Calu3 (cell line): ENCODE results near the gene IKZF1. TPM values are rescaled to one million over a fixed set of nuclear protein-coding genes. Genes with fewer than 3 reads are reported as not detected.

Source experiments
- BruUV-seq: library from RNA; stranded (reverse); fragments of 400-500 nt; replicated peaks from 2 replicates; lab custom pipeline; 2021; lab: Mats Ljungman, UMichigan
- CTCF ChIA-PET: fragments of 300-600 bp; sonication (Branson Sonifier 250); formaldehyde crosslinking; loops from one replicate; lab custom pipeline; 2022; ENCODE audit warnings: antibody characterized with exemption; lab: Charles Lee
- DNase-seq: peaks from one replicate; pipeline ENCODE4 v3.0.0; 2022
- H3K27ac Mint-ChIP-seq: one replicate; pipeline ENCODE4 v1.8.0; 2022; ENCODE audit warnings: mixed read lengths; ENCODE audit not compliant: unreplicated experiment
- H3K27me3 Mint-ChIP-seq: one replicate; pipeline ENCODE4 v1.8.0; 2022; ENCODE audit warnings: mixed read lengths; ENCODE audit not compliant: unreplicated experiment
- H3K36me3 Mint-ChIP-seq: one replicate; pipeline ENCODE4 v1.8.0; 2022; ENCODE audit warnings: mild to moderate bottlenecking, moderate library complexity, mixed read lengths; ENCODE audit not compliant: insufficient read depth, unreplicated experiment
- H3K4me1 Mint-ChIP-seq: one replicate; pipeline ENCODE4 v1.8.0; 2022; ENCODE audit warnings: mild to moderate bottlenecking, low read depth, mixed read lengths; ENCODE audit not compliant: unreplicated experiment
- H3K4me3 Mint-ChIP-seq: one replicate; pipeline ENCODE4 v1.8.0; 2022; ENCODE audit warnings: mild to moderate bottlenecking, low read depth, moderate library complexity, mixed read lengths; ENCODE audit not compliant: unreplicated experiment
- H3K9me3 Mint-ChIP-seq: one replicate; pipeline ENCODE4 v1.8.0; 2022; ENCODE audit warnings: low read depth, mixed read lengths; ENCODE audit not compliant: unreplicated experiment
- CTCF ChIP-seq: fragments of 200-600 bp; IDR thresholded peaks from one replicate; pipeline ENCODE4 v1.8.0; 2022; ENCODE audit warnings: antibody characterized with exemption; ENCODE audit not compliant: unreplicated experiment
- intact Hi-C: fragments of 100-400 bp; cut with micrococcal nuclease; formaldehyde crosslinking; loops from one replicate; pipeline ENCODE4 v1.10.0; 2022; ENCODE audit not compliant: unreplicated experiment
- total RNA-seq: library from RNA; stranded (reverse); gene quantifications from 2 replicates; pipeline ENCODE4 v1.2.3, GENCODE V29; 2022

Gene IKZF1
- total RNA-seq, 1 experiment from 2014 or later: 0.28 TPM

DNA sequence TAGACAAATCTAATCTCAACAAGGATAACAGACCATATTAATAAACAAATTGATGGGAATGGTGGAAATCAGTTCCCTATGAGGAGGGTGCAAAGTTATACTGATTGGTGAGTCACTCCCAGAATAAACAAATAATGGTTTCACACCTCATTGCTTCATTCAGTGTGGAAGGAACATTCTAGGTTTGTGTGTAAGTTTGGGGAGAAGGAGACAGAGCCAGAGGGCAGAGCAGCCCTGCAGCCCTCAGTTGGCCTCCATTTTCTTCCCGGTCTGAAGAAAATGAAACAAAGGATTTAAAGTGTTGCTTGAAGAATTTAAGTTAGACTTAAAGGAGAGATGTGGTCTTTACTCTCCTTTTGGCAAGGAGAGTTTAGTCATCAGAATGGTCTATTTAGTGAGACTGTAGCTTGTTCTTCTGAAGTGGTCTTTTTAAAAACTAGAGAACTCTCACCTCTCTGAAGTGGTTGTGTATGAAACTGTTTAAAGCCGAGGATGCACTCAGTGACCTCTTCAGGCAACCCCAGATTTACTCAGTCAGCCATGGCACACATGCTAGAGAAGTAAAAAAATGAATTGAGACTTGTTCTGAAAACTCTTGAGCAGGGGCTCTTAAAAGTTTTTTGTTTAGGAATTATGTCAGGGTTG is 27.2 kb downstream of the IKZF1 start:
- TF ChIP-seq CTCF: no peak
- intact Hi-C loops: no loop called here
- Mint-ChIP-seq H3K27me3 (peaks cover 47% of the 10 kb centered on the region), H3K4me3 (no peak overlapping the region), H3K27ac (no peak overlapping the region), H3K9me3 (no peaks in the 10 kb centered on the region), H3K4me1 (no peaks in the 10 kb centered on the region), H3K36me3 (no peaks in the 10 kb centered on the region)
- DNase-seq: no peak
- CTCF ChIA-PET: no interaction called here
- no TSS peak for BruUV-seq

DNA sequence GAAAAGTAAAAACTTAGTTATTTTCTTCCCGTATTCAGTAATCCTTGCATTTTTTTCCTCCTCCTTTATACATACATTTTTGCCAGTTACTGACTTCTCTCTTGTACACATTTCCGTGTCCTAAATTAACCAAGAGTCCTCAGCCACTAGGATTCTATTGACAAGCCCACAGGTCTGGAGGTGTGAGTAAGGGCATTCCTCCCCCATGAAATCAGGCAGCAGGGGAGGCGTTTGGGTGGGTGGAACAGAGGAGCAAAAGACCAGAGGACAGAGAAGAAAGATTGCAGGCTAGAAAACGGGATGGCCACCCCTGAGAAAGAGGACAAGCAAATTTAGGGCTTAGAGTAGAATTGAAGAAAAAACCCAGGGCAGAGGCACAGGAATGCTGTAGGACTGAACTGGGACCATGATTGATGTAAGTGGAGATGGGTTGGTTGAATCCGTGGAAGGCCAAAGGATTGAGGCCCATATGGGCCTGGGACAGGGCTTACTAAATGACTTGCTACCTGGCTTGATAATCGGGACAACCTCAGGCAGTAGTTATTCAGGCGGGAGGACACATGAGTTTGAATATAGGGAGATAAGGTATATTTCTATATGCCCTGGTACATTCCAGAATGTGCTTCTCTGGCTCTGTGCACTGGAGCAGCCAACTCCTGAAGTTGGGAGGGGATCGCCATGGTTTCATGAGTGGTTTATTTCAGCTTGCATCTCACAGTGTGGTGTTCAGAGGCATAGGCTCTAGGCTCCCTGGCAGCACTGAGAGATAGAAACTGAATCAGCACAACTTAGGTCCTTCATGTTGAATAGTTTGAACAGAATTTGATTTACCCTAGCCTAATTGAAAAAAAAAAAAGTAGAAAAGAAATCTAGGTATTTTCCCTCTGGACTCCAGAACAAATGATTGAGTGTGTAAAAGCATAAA is 28.0 kb downstream of the IKZF1 start:
- Mint-ChIP-seq H3K4me3 (no peak overlapping the region), H3K27me3 (peaks cover 39% of the 10 kb centered on the region), H3K4me1 (no peaks in the 10 kb centered on the region), H3K27ac (no peak overlapping the region), H3K36me3 (no peaks in the 10 kb centered on the region), H3K9me3 (no peaks in the 10 kb centered on the region)
- intact Hi-C loops: no loop called here
- no peak for DNase-seq
- TF ChIP-seq CTCF: no peak
- BruUV-seq: no TSS peak
- CTCF ChIA-PET: no interaction called here

GRCh38 chr7:50333221-50333651 is 28.7 kb downstream of the IKZF1 start:
- Mint-ChIP-seq H3K4me3 (no peak overlapping the region), H3K4me1 (no peaks in the 10 kb centered on the region), H3K9me3 (no peaks in the 10 kb centered on the region), H3K27ac (no peak overlapping the region), H3K36me3 (no peaks in the 10 kb centered on the region), H3K27me3 (peaks cover 39% of the 10 kb centered on the region)
- DNase-seq: no peak
- intact Hi-C loops: no loop called here
- CTCF ChIA-PET: no interaction called here
- no TSS peak for BruUV-seq
- no peak for TF ChIP-seq CTCF

DNA sequence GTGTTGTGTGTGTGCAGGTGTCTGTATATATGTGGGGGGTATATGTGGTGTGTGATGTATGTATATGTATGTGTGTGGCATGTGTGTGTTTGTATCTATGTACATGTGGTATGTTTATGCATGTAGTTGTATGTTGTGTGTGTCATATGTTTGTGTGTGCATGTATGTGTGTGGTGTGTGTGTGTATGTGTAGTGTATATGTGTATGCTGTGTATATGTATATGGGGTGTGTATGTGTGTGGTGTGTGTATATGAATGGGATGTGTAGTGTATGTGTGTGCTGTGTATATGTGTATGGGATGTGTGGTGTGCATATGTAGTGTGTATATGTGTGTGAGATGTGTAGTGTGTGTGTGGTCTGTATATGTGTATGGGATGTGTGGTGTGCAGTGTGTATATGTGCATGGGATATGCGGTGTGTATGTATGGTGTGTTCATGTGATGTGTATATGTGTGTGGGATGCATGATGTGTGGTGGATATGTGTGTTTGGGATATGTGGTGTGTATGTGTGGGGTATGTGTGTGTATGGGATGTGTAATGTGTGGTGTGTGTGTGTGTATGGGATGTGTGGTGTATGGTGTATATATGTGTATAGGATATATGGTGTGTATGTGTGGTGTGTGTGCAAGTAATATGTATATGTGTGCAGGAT is 30.0 kb downstream of the IKZF1 start:
- Mint-ChIP-seq H3K4me1 (no peaks in the 10 kb centered on the region), H3K4me3 (no peak overlapping the region), H3K27me3 (peaks cover 35% of the 10 kb centered on the region), H3K27ac (no peak overlapping the region), H3K9me3 (no peaks in the 10 kb centered on the region), H3K36me3 (no peaks in the 10 kb centered on the region)
- DNase-seq: no peak
- no TSS peak for BruUV-seq
- TF ChIP-seq CTCF: no peak
- intact Hi-C loops: no loop called here
- CTCF ChIA-PET: no interaction called here
